ENCODE results near the gene PBX1. TPM values are rescaled to one million over a fixed set of nuclear protein-coding genes. Genes with fewer than 3 reads are reported as not detected.

Gene PBX1
- total RNA-seq, 1 experiment from 2014 or later = 102 TPM

- ATAC-seq (peak; percentile 16), DNase-seq (ENCODE audit: low spot score) (no peak)
- Mint-ChIP-seq H3K36me3 (peaks cover 9% of the 10 kb centered on the region; the same call in 1 of the 2 replicates), H3K4me3 (peak overlapping the region; percentile 24; the same call in 1 of the 2 replicates), H3K27ac (peak overlapping the region; percentile 97), H3K4me1 (peaks cover 86% of the 10 kb centered on the region), H3K9me3 (no peaks in the 10 kb centered on the region), H3K27me3 (ENCODE audit: low read depth) (no peaks in the 10 kb centered on the region)
- peak; percentile 44; the same call in 1 of the 2 replicates for TF ChIP-seq TEAD1 (CRISPR knock-in tag; IDR thresholded peaks at IDR 0.05)
- no peak for TF ChIP-seq JUN (CRISPR knock-in tag; IDR thresholded peaks at IDR 0.05)
- TF ChIP-seq USF2 (CRISPR knock-in tag; IDR thresholded peaks at IDR 0.05) = no peak
- CTCF ChIA-PET = interaction anchor here (1.0 to 1.4 kb wide), 2 partner anchors 10 to 20 kb away, joined by 3 to 4 read pairs; partner anchors contain the start of gene PBX1
- POLR2A ChIA-PET = no interaction called here
Observed at GRCh38 chr1:164578479-164579200, 19.7 kb downstream of the PBX1 start.

GRCh38 chr1:164579381-164579780 is 20.4 kb downstream of the PBX1 start:
- ATAC-seq (no peak), DNase-seq (ENCODE audit: low spot score) (no peak)
- ChIA-PET CTCF (interaction anchor here (1.0 to 1.4 kb wide), 2 partner anchors 9 to 21 kb away, joined by 3 to 4 read pairs; partner anchors contain the start of gene PBX1), POLR2A (no interaction called here)
- Mint-ChIP-seq H3K27ac (peak overlapping the region; percentile 80), H3K27me3 (ENCODE audit: low read depth) (no peaks in the 10 kb centered on the region), H3K36me3 (peaks cover 2% of the 10 kb centered on the region; the same call in 1 of the 2 replicates), H3K4me1 (peaks cover 86% of the 10 kb centered on the region), H3K9me3 (no peaks in the 10 kb centered on the region), H3K4me3 (no peak overlapping the region)
- TF ChIP-seq NFYB (CRISPR knock-in tag; conservative IDR thresholded peaks at IDR 0.05; ENCODE audit: low read depth) (no peak), ATF3 (CRISPR knock-in tag; conservative IDR thresholded peaks at IDR 0.05) (no peak)

GRCh38 chr1:164581762-164582161 is 22.8 kb downstream of the PBX1 start:
- ATAC-seq (no peak), DNase-seq (ENCODE audit: low spot score) (no peak)
- peak overlapping the region; percentile 21; the same call in 1 of the 2 replicates for H3K27ac Mint-ChIP-seq
- H3K4me3 Mint-ChIP-seq = no peak overlapping the region
- CTCF ChIA-PET = interaction anchor here (0.8 kb wide), 1 partner anchor 20 kb away, joined by 3 read pairs; no protein-coding TSS in a partner anchor
- TF ChIP-seq TEAD4 (CRISPR knock-in tag; IDR thresholded peaks at IDR 0.05) = no peak
- TF ChIP-seq ETV6 (CRISPR knock-in tag; IDR thresholded peaks at IDR 0.05) = no peak
- TF ChIP-seq PRRX2 (CRISPR knock-in tag; IDR thresholded peaks at IDR 0.05) = no peak
- POLR2A ChIA-PET = interaction anchor here (1.1 to 2.4 kb wide), 2 partner anchors 20 to 23 kb away, joined by 4 to 7 read pairs; partner anchors contain the start of gene PBX1
- H3K9me3 Mint-ChIP-seq = no peaks in the 10 kb centered on the region
- H3K4me1 Mint-ChIP-seq = peaks cover 90% of the 10 kb centered on the region
- peaks cover 3% of the 10 kb centered on the region; the same call in 1 of the 2 replicates for H3K36me3 Mint-ChIP-seq
- H3K27me3 Mint-ChIP-seq (ENCODE audit: low read depth) = no peaks in the 10 kb centered on the region

GRCh38 chr1:164583196-164583595 is 24.2 kb downstream of the PBX1 start:
- Mint-ChIP-seq H3K27me3 (ENCODE audit: low read depth) (no peaks in the 10 kb centered on the region), H3K36me3 (peaks cover 3% of the 10 kb centered on the region; the same call in 1 of the 2 replicates), H3K27ac (peak overlapping the region; percentile 85), H3K4me3 (peak overlapping the region; percentile 31; the same call in 1 of the 2 replicates), H3K4me1 (peaks cover 90% of the 10 kb centered on the region), H3K9me3 (no peaks in the 10 kb centered on the region)
- TF ChIP-seq CREB1 (CRISPR knock-in tag; IDR thresholded peaks at IDR 0.05) (no peak), JAZF1 (CRISPR knock-in tag; IDR thresholded peaks at IDR 0.05) (no peak), ATF2 (CRISPR knock-in tag; IDR thresholded peaks at IDR 0.05; ENCODE audit: borderline replicate concordance, low read depth) (no peak), CDX4 (CRISPR knock-in tag; IDR thresholded peaks at IDR 0.05; ENCODE audit: borderline replicate concordance) (no peak), ZNF317 (CRISPR knock-in tag; IDR thresholded peaks at IDR 0.05; ENCODE audit: borderline replicate concordance, low read depth) (no peak), SMAD3 (CRISPR knock-in tag; IDR thresholded peaks at IDR 0.05; ENCODE audit: borderline replicate concordance) (no peak), ZNF396 (CRISPR knock-in tag; IDR thresholded peaks at IDR 0.05; ENCODE audit: borderline replicate concordance) (0 out of 2 replicates have a peak, but pooled peaks have one; percentile 13)
- ChIA-PET CTCF (interaction anchor here (0.6 to 1.5 kb wide), 3 partner anchors 19 to 42 kb away, joined by 3 to 4 read pairs (median 3); no protein-coding TSS in a partner anchor), POLR2A (interaction anchor here (0.5 kb wide), 1 partner anchor 42 kb away, joined by 3 read pairs; no protein-coding TSS in a partner anchor)
- DNase-seq (ENCODE audit: low spot score) (no peak), ATAC-seq (peak; percentile 61)
